Lower lobe of right lung (tissue), 2 donors: ENCODE results near the gene LINGO1. TPM values are rescaled to one million over a fixed set of nuclear protein-coding genes. Genes with fewer than 3 reads are reported as not detected.

Source experiments
- ATAC-seq, 2 donors: fragments of 200-7000 bp; cut with Tn5 transposase; one replicate each; pipeline ENCODE4 v1.9.1; 2020 to 2022; ENCODE audit warnings: mild to moderate bottlenecking in 2 of 2, moderate library complexity in 2 of 2
- DNase-seq: peaks from one replicate; pipeline ENCODE4 v3.0.0-alpha.2; 2020
- H3K27ac ChIP-seq: fragments of 200-600 bp; one replicate; pipeline ENCODE4 v1.8.0; 2022
- H3K27me3 ChIP-seq: fragments of 200-600 bp; one replicate; pipeline ENCODE4 v1.8.0; 2022; ENCODE audit warnings: low read depth
- H3K36me3 ChIP-seq: fragments of 200-600 bp; one replicate; pipeline ENCODE4 v1.8.0; 2022; ENCODE audit warnings: mild to moderate bottlenecking
- H3K4me1 ChIP-seq: fragments of 200-600 bp; one replicate; pipeline ENCODE4 v1.8.0; 2022
- H3K4me3 ChIP-seq: fragments of 200-600 bp; one replicate; pipeline ENCODE4 v1.8.0; 2022; ENCODE audit warnings: mild to moderate bottlenecking
- H3K9me3 ChIP-seq: fragments of 200-600 bp; one replicate; pipeline ENCODE4 v1.8.0; 2022
- intact Hi-C: fragments of 100-400 bp; cut with DNase I; formaldehyde crosslinking; loops from one replicate; pipeline ENCODE4 v1.11.0; 2022
- total RNA-seq: library from RNA; stranded (reverse); fragmentation: NEBNext Ultra II Directional; extraction: Animal tissue kit (Norgen Biotek cat#: 25700); gene quantifications from one replicate; pipeline ENCODE4 v1.2.1, GENCODE V29; 2021
- TF ChIP-seq, protein P1 (sequence below): fragments of 200-600 bp; IDR thresholded peaks from one replicate; pipeline ENCODE4 v1.8.0; 2022; ENCODE audit warnings: antibody characterized with exemption, mild to moderate bottlenecking
- donor health status: DM: no; HTN: yes; CAD: no; lungs with severe emphysema.

The LINGO1 gene
- total RNA-seq, 1 donor from 2014 or later: 0.86 TPM

DNA sequence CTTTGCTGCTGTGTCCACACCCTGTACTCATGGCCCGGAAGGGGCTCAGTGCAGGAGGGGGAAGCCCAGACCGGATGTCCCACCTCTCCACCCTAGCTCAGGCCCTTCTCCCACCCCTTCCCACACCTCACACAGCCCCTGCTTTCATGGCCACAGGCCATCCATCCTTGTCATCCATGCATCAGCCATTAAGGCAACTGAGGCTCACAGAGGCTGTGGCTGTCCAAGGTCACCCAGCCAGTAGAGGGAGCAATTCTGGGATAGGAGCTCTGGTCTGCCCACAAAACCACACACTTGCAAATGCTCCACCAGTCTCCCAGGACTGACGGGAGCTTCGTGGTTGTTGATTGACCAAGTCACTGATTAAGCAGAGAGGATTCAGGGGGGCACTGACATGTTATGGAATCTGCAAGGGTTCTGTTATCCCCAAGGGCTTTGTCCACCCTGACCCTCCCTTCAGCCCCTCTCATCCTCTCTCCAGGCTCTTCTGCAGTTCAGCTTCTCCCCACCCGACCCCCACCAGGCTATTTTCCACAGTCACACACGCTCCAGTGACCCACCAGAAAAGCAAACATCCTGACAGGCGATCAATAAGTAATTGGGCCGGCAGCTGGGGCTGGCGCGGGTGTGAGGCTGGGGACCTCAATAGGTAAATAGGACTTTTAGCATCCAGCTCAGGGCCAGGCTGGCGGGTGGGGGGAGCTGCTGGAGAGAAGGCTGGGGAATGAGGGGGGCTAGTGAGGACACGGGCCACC is 15.1 kb downstream of the LINGO1 start:
- ATAC-seq: no peak
- intact Hi-C loops: no loop called here

DNA sequence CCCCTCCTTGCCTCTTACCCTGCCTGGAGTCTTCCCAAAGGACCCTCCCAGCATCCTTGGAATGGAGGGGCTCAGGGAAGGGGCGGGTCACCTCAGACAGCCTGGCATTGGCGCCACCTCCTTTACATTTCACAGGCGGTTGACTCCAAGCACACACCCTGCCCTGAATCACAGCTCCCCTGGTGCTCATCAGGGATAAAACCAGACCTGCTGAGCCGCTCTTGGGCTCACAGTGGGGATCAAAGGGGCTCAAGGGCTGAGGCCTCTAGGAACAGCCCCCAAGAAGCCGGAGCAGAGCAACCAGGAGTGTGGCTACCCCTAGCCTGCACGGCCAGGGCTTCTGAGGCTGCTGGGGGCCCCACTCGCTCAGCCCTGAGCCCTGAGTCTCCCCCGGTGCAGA is 16.6 kb downstream of the LINGO1 start:
- H3K4me1 ChIP-seq: no peaks in the 10 kb centered on the region
- no peak overlapping the region for H3K27ac ChIP-seq
- H3K27me3 ChIP-seq: peaks cover 4% of the 10 kb centered on the region
- H3K36me3 ChIP-seq: no peaks in the 10 kb centered on the region
- H3K9me3 ChIP-seq: no peaks in the 10 kb centered on the region
- H3K4me3 ChIP-seq: no peak overlapping the region
- TF ChIP-seq, protein P1, sequence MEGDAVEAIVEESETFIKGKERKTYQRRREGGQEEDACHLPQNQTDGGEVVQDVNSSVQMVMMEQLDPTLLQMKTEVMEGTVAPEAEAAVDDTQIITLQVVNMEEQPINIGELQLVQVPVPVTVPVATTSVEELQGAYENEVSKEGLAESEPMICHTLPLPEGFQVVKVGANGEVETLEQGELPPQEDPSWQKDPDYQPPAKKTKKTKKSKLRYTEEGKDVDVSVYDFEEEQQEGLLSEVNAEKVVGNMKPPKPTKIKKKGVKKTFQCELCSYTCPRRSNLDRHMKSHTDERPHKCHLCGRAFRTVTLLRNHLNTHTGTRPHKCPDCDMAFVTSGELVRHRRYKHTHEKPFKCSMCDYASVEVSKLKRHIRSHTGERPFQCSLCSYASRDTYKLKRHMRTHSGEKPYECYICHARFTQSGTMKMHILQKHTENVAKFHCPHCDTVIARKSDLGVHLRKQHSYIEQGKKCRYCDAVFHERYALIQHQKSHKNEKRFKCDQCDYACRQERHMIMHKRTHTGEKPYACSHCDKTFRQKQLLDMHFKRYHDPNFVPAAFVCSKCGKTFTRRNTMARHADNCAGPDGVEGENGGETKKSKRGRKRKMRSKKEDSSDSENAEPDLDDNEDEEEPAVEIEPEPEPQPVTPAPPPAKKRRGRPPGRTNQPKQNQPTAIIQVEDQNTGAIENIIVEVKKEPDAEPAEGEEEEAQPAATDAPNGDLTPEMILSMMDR: no peak
- ATAC-seq (no peak), DNase-seq (no peak)
- intact Hi-C loops: no loop called here

More for the DNA sequence above, 15.1 kb downstream of the LINGO1 start:
- no peak for DNase-seq
- peaks cover 11% of the 10 kb centered on the region for H3K27me3 ChIP-seq
- no peaks in the 10 kb centered on the region for H3K9me3 ChIP-seq
- TF ChIP-seq, protein P1: no peak
- H3K27ac ChIP-seq: no peak overlapping the region
- no peak overlapping the region for H3K4me3 ChIP-seq
- no peaks in the 10 kb centered on the region for H3K4me1 ChIP-seq
- no peaks in the 10 kb centered on the region for H3K36me3 ChIP-seq

DNA sequence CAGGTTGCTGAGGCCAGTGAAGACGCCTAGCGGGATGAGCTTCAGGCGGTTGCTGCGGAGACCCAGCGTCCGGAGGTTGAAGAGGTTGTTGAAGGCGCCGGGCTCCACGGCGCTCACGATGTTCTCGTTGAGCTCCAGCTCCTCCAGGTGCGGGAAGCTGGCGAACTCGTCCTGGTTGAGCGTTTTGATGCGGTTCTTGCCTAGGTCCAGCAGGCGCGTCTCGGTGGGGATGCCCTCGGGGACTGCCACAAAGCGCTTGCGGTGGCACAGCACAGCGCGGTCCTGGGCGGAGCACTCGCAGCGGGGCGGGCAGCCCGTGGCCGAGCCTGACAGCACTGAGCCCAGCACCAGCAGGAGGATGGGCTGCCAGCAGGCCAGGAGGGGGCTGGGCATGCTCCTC is 17.2 kb downstream of the LINGO1 start:
- TF ChIP-seq, protein P1: no peak
- no peak for DNase-seq
- intact Hi-C loops: no loop called here

DNA sequence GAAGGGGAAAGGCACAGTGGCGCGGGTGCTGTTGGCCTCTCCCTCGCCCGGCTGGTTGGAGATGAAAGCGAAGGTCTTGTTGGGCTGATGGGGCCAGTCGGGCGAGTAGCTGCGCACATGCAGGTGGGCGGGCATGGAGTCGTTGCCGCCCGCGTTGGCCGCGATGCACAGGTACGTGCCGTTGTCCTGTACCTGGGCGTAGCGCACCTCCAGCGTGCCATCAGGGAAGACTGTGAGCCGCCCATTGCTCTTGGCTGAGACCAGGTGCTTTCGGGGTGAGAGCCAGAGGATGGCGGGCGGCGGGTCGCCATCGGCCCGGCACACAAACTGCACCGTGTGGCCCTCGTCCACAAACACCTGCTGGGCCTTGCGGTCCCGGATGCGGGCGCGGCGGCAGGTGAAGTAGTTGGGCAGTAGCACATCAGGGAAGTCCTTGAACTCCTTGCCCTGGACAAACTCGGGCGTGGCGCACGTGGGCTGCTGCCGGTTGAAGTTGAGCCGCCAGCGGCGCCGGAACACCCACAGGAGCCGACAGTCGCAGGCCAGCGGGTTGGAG is 18.4 kb downstream of the LINGO1 start:
- TF ChIP-seq, protein P1: no peak
- Histone ChIP-seq H3K27ac (no peak overlapping the region), H3K4me1 (no peaks in the 10 kb centered on the region), H3K4me3 (no peak overlapping the region), H3K9me3 (no peaks in the 10 kb centered on the region), H3K36me3 (no peaks in the 10 kb centered on the region), H3K27me3 (no peaks in the 10 kb centered on the region)
- ATAC-seq: no peak
- intact Hi-C loops: no loop called here
- DNase-seq: no peak

More for the DNA sequence above, 17.2 kb downstream of the LINGO1 start:
- no peak for ATAC-seq
- Histone ChIP-seq H3K4me1 (no peaks in the 10 kb centered on the region), H3K27me3 (peaks cover 4% of the 10 kb centered on the region), H3K27ac (no peak overlapping the region), H3K36me3 (no peaks in the 10 kb centered on the region), H3K9me3 (no peaks in the 10 kb centered on the region), H3K4me3 (no peak overlapping the region)

DNA sequence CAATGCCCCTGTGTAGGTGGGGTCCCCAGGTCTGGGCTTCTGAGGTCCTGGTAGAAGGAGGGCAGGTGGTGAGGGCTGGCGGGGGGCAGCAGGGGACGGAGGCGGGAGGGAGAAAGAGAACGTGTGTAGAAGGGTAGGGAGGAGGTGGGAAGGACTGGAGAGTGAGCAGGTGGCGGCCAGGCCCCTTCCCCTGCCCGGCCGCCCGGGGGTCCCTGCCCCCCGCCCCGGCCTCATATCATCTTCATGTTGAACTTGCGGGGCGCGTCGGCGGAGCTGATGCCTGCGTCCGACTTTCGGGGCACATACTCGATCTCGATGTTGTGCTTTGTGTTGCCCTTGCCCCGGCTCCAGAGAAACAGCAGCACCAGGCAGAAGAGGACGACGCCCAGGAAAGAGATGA is 18.9 kb downstream of the LINGO1 start:
- intact Hi-C loops: no loop called here
- Histone ChIP-seq H3K9me3 (no peaks in the 10 kb centered on the region), H3K36me3 (no peaks in the 10 kb centered on the region), H3K27ac (no peak overlapping the region), H3K27me3 (no peaks in the 10 kb centered on the region), H3K4me3 (no peak overlapping the region), H3K4me1 (no peaks in the 10 kb centered on the region)
- TF ChIP-seq, protein P1: no peak
- ATAC-seq (no peak), DNase-seq (no peak)
